H9 (cell line): ENCODE results near the gene PEX10. TPM values are rescaled to one million over a fixed set of nuclear protein-coding genes. Genes with fewer than 3 reads are reported as not detected.
A peak's percentile ranks its signal among the peaks of the same experiment; 100 is the strongest.

ENCODE experiments used
- DNase-seq: peaks from one replicate; pipeline ENCODE4 v3.0.0-alpha.2; 2017
- H2AFZ ChIP-seq: one replicate; pipeline ENCODE4 v1.6.1; 2013; ENCODE audit warnings: mild to moderate bottlenecking, low read length, control low read depth, moderate library complexity
- H2AK5ac ChIP-seq: 2 replicates; pipeline ENCODE4 v1.6.1; 2013; ENCODE audit warnings: low read length, control low read depth, mixed read lengths; ENCODE audit not compliant: insufficient read length
- H2BK120ac ChIP-seq: one replicate; pipeline ENCODE4 v1.6.1; 2013; ENCODE audit warnings: low read depth, mild to moderate bottlenecking, low read length, control low read depth, inconsistent platforms; ENCODE audit not compliant: poor library complexity, severe bottlenecking
- H2BK12ac ChIP-seq: 2 replicates; pipeline ENCODE4 v1.6.1; 2013; ENCODE audit warnings: low read length, control low read depth, mixed read lengths, low read depth; ENCODE audit not compliant: insufficient read length
- H2BK15ac ChIP-seq: 2 replicates; pipeline ENCODE4 v1.6.1; 2013; ENCODE audit warnings: low read depth, low read length, control low read depth
- H2BK20ac ChIP-seq: one replicate; pipeline ENCODE4 v1.6.1; 2013; ENCODE audit warnings: low read depth, mild to moderate bottlenecking, low read length, control low read depth, inconsistent platforms; ENCODE audit not compliant: poor library complexity, severe bottlenecking
- H2BK5ac ChIP-seq: 2 replicates; pipeline ENCODE4 v1.6.1; 2013; ENCODE audit warnings: low read length, control low read depth, mixed read lengths; ENCODE audit not compliant: insufficient read length
- H3K14ac ChIP-seq: 2 replicates; pipeline ENCODE4 v1.6.1; 2013; ENCODE audit warnings: low read length, control low read depth; ENCODE audit not compliant: insufficient read depth
- H3K18ac ChIP-seq: 2 replicates; pipeline ENCODE4 v1.6.1; 2013; ENCODE audit warnings: low read depth, mild to moderate bottlenecking, mixed read lengths, low read length, control low read depth; ENCODE audit not compliant: insufficient read length
- H3K23ac ChIP-seq: 2 replicates; pipeline ENCODE4 v1.6.1; 2013; ENCODE audit warnings: low read length, control low read depth, mixed read lengths, low read depth; ENCODE audit not compliant: insufficient read length
- H3K23me2 ChIP-seq: 2 replicates; pipeline ENCODE4 v1.6.1; 2013; ENCODE audit warnings: low read depth, mild to moderate bottlenecking, mixed read lengths, low read length, control low read depth; ENCODE audit not compliant: insufficient read length, poor library complexity, severe bottlenecking
- H3K27ac ChIP-seq: 2 replicates; pipeline ENCODE4 v1.5.1; 2013; ENCODE audit warnings: low read length, control low read depth, mixed read lengths, low read depth; ENCODE audit not compliant: insufficient read length
- H3K27me3 ChIP-seq: 2 replicates; pipeline ENCODE4 v1.6.1; 2013; ENCODE audit warnings: low read length, control low read depth, inconsistent platforms; ENCODE audit not compliant: insufficient read depth
- H3K4ac ChIP-seq: 2 replicates; pipeline ENCODE4 v1.6.1; 2013; ENCODE audit warnings: low read depth, mild to moderate bottlenecking, control low read depth, inconsistent platforms, low read length, moderate library complexity
- H3K4me1 ChIP-seq: 2 replicates; pipeline ENCODE4 v1.6.1; 2013; ENCODE audit warnings: low read length, control low read depth, inconsistent platforms; ENCODE audit not compliant: insufficient read depth
- H3K4me2 ChIP-seq: 2 replicates; pipeline ENCODE4 v1.6.1; 2013; ENCODE audit warnings: low read length, control low read depth, mixed read lengths; ENCODE audit not compliant: insufficient read length, insufficient read depth
- H3K56ac ChIP-seq: 2 replicates; pipeline ENCODE4 v1.6.1; 2013; ENCODE audit warnings: low read depth, mild to moderate bottlenecking, mixed read lengths, low read length, control low read depth; ENCODE audit not compliant: insufficient read length
- H3K79me1 ChIP-seq: 2 replicates; pipeline ENCODE4 v1.6.1; 2013; ENCODE audit warnings: low read depth, mild to moderate bottlenecking, moderate library complexity, low read length, control low read depth, inconsistent platforms; ENCODE audit not compliant: insufficient read depth, poor library complexity, severe bottlenecking
- H3K79me2 ChIP-seq: 2 replicates; pipeline ENCODE4 v1.6.1; 2013; ENCODE audit warnings: low read length, control low read depth, inconsistent platforms; ENCODE audit not compliant: insufficient read depth
- H3K9ac ChIP-seq: 2 replicates; pipeline ENCODE4 v1.6.1; 2013; ENCODE audit warnings: low read length, control low read depth, mixed read lengths; ENCODE audit not compliant: insufficient read length; ENCODE audit errors: extremely low read depth
- H3K9me3 ChIP-seq: one replicate; pipeline ENCODE4 v1.6.1; 2013; ENCODE audit warnings: low read depth, low read length, inconsistent platforms; ENCODE audit not compliant: control insufficient read depth
- H3T11ph ChIP-seq: one replicate; pipeline ENCODE4 v1.6.1; 2013; ENCODE audit warnings: mild to moderate bottlenecking, low read length, control low read depth, inconsistent platforms
- H4K20me1 ChIP-seq: one replicate; pipeline ENCODE4 v1.6.1; 2013; ENCODE audit not compliant: control insufficient read depth, insufficient read length, insufficient read depth
- H4K5ac ChIP-seq: 2 replicates; pipeline ENCODE4 v1.6.1; 2013; ENCODE audit warnings: low read depth, mild to moderate bottlenecking, mixed read lengths, low read length, control low read depth; ENCODE audit not compliant: insufficient read length
- H4K8ac ChIP-seq: replicated peaks from 2 replicates; pipeline ENCODE4 v1.6.1; 2013; ENCODE audit warnings: low read length, control low read depth, mixed read lengths, low read depth; ENCODE audit not compliant: insufficient read length
- H4K91ac ChIP-seq: 2 replicates; pipeline ENCODE4 v1.6.1; 2013; ENCODE audit warnings: low read depth, mild to moderate bottlenecking, moderate library complexity, mixed read lengths, low read length, control low read depth; ENCODE audit not compliant: insufficient read length
- H3K27ac Mint-ChIP-seq, 3 experiments: 2 replicates in 2 of 3; 3 replicates in 1 of 3; pipeline ENCODE4 v1.8.0; 2020 to 2021; ENCODE audit warnings: mixed read lengths in 3 of 3, mild to moderate bottlenecking in 1 of 3, moderate library complexity in 1 of 3
- H3K27me3 Mint-ChIP-seq: 2 replicates; pipeline ENCODE4 v1.8.0; 2021; ENCODE audit warnings: low read depth, mild to moderate bottlenecking, moderate library complexity, mixed read lengths
- H3K36me3 Mint-ChIP-seq, 3 experiments: 2 replicates in 2 of 3; 3 replicates in 1 of 3; pipeline ENCODE4 v1.8.0; 2020 to 2021; ENCODE audit warnings: low read depth in 3 of 3, mixed read lengths in 3 of 3; ENCODE audit not compliant: insufficient read depth in 1 of 3
- H3K4me1 Mint-ChIP-seq, 2 experiments: 2 replicates each; pipeline ENCODE4 v1.8.0; 2020; ENCODE audit warnings: mixed read lengths in 2 of 2
- H3K4me3 Mint-ChIP-seq, 2 experiments: 2 replicates in 1 of 2; 3 replicates in 1 of 2; pipeline ENCODE4 v1.8.0; 2020 to 2021; ENCODE audit warnings: mild to moderate bottlenecking in 2 of 2, mixed read lengths in 2 of 2, moderate library complexity in 1 of 2
- H3K9me3 Mint-ChIP-seq, 2 experiments: 2 replicates in 1 of 2; 3 replicates in 1 of 2; pipeline ENCODE4 v1.8.0; 2020; ENCODE audit warnings: mild to moderate bottlenecking in 2 of 2, mixed read lengths in 2 of 2, moderate library complexity in 1 of 2
- CTCF ChIP-seq: fragments of 200-600 bp; sonication (generic); conservative IDR thresholded peaks from 3 replicates; pipeline ENCODE4 v1.8.0; 2021; ENCODE audit warnings: antibody characterized with exemption, mild to moderate bottlenecking
- WGBS: extraction: QIAGEN DNeasy Blood & Tissue Kit; methylation state at CpG from one replicate; pipeline ENCODE4 v1.1.7; 2013; ENCODE audit warnings: missing lambda C conversion rate, low lambda C conversion rate, mixed read lengths; ENCODE audit not compliant: insufficient read length; ENCODE audit errors: extremely low coverage; 5-methylcytosine and 5-hydroxymethylcytosine counted together
- total RNA-seq: library from RNA; stranded (reverse); gene quantifications from 2 replicates; pipeline ENCODE4 v1.2.1, GENCODE V29; 2021

The PEX10 gene
- total RNA-seq, 1 experiment from 2014 or later = 34.4 TPM

- no peak overlapping the region for H3K4me2 ChIP-seq
- no peak overlapping the region for H4K8ac ChIP-seq
- no peak overlapping the region for H4K5ac ChIP-seq
- no peak overlapping the region for H3T11ph ChIP-seq
- H3K27ac ChIP-seq = no peak overlapping the region
- no peak for DNase-seq
- H3K4me1 ChIP-seq = no peaks in the 10 kb centered on the region
- H2BK12ac ChIP-seq = no peak overlapping the region
- H3K9me3 ChIP-seq = no peaks in the 10 kb centered on the region
- no peak overlapping the region for H2AFZ ChIP-seq
- no peaks in the 10 kb centered on the region for H3K79me1 ChIP-seq
- H2BK20ac ChIP-seq = no peak overlapping the region
- Mint-ChIP-seq H3K27ac (peak overlapping the region in 1 of 3 experiments; percentile 74; a peak in 1 of 7 replicates), H3K4me1 (peaks cover 3 to 8% of the 10 kb centered on the region in 2 experiments; a peak in 3 of 4 replicates), H3K9me3 (no peaks in the 10 kb centered on the region), H3K4me3 (no peak overlapping the region), H3K36me3 (no peaks in the 10 kb centered on the region), H3K27me3 (peaks cover 4% of the 10 kb centered on the region)
- no peak overlapping the region for H2AK5ac ChIP-seq
- H2BK120ac ChIP-seq = no peak overlapping the region
- 0 out of 2 replicates have a peak overlapping the region, but pooled peaks have one; percentile 9 for H3K14ac ChIP-seq
- no peak overlapping the region for H3K56ac ChIP-seq
- no CpG with 5 or more reads among the region's 19 CpGs for WGBS
- H3K4ac ChIP-seq = no peak overlapping the region
- H4K20me1 ChIP-seq = no peaks in the 10 kb centered on the region
- H3K27me3 ChIP-seq = no peaks in the 10 kb centered on the region
- no peak overlapping the region for H3K9ac ChIP-seq
- H3K23me2 ChIP-seq = no peaks in the 10 kb centered on the region
- H3K79me2 ChIP-seq = no peaks in the 10 kb centered on the region
- no peak for TF ChIP-seq CTCF
- H3K18ac ChIP-seq = no peak overlapping the region
- no peak overlapping the region for H3K23ac ChIP-seq
- no peak overlapping the region for H4K91ac ChIP-seq
- no peak overlapping the region for H2BK5ac ChIP-seq
- H2BK15ac ChIP-seq = no peak overlapping the region
Observed at GRCh38 chr1:2452932-2453315, 40.6 kb upstream of the PEX10 start.
